Measurements from ENCODE around the gene ABCA9.

DNA sequence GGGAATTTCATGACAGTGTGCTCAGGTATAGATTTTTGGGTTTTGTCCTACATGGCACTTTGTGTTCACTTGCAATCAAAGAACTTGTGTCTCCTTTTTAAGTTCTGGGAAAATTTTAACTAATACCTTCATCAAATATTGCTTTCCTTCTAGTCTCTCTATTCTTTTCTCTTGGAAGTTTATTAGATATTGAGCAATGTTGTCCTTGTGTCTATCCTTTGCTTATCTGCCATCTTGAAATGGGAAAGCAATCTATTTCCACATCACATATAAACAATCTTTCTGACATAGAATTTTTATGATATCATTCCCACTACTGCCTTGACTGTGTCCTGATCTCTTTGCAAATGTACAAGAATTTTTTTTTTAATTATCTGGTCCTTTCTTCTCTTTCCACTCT lies 4.4 kb upstream of the ABCA9 start:
- TF ChIP-seq SIN3A (IDR thresholded peaks at IDR 0.05; ENCODE audit: borderline replicate concordance, insufficient read depth, low read depth, low read length) (no peak), POLR2AphosphoS5 (IDR thresholded peaks at IDR 0.05; ENCODE audit: low read depth, low read length) (no peak), TCF7L2 (IDR thresholded peaks at IDR 0.05; ENCODE audit: low read depth, low read length) (no peak)
- TF ChIP-seq, protein P1, sequence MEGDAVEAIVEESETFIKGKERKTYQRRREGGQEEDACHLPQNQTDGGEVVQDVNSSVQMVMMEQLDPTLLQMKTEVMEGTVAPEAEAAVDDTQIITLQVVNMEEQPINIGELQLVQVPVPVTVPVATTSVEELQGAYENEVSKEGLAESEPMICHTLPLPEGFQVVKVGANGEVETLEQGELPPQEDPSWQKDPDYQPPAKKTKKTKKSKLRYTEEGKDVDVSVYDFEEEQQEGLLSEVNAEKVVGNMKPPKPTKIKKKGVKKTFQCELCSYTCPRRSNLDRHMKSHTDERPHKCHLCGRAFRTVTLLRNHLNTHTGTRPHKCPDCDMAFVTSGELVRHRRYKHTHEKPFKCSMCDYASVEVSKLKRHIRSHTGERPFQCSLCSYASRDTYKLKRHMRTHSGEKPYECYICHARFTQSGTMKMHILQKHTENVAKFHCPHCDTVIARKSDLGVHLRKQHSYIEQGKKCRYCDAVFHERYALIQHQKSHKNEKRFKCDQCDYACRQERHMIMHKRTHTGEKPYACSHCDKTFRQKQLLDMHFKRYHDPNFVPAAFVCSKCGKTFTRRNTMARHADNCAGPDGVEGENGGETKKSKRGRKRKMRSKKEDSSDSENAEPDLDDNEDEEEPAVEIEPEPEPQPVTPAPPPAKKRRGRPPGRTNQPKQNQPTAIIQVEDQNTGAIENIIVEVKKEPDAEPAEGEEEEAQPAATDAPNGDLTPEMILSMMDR (IDR thresholded peaks at IDR 0.05) = no peak
- TF ChIP-seq, protein P2, sequence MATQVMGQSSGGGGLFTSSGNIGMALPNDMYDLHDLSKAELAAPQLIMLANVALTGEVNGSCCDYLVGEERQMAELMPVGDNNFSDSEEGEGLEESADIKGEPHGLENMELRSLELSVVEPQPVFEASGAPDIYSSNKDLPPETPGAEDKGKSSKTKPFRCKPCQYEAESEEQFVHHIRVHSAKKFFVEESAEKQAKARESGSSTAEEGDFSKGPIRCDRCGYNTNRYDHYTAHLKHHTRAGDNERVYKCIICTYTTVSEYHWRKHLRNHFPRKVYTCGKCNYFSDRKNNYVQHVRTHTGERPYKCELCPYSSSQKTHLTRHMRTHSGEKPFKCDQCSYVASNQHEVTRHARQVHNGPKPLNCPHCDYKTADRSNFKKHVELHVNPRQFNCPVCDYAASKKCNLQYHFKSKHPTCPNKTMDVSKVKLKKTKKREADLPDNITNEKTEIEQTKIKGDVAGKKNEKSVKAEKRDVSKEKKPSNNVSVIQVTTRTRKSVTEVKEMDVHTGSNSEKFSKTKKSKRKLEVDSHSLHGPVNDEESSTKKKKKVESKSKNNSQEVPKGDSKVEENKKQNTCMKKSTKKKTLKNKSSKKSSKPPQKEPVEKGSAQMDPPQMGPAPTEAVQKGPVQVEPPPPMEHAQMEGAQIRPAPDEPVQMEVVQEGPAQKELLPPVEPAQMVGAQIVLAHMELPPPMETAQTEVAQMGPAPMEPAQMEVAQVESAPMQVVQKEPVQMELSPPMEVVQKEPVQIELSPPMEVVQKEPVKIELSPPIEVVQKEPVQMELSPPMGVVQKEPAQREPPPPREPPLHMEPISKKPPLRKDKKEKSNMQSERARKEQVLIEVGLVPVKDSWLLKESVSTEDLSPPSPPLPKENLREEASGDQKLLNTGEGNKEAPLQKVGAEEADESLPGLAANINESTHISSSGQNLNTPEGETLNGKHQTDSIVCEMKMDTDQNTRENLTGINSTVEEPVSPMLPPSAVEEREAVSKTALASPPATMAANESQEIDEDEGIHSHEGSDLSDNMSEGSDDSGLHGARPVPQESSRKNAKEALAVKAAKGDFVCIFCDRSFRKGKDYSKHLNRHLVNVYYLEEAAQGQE (IDR thresholded peaks at IDR 0.05; ENCODE audit: insufficient read depth in 1 of 2, low read depth in 2 of 2, low read length in 1 of 2) = no peak
